Sigmoid colon (tissue), 7 donors: ENCODE results near the gene SESN1. TPM values are rescaled to one million over a fixed set of nuclear protein-coding genes. Genes with fewer than 3 reads are reported as not detected.
"Not testable (repeated sequence)": the region's sequence is repeated elsewhere in the genome, so short reads cannot be mapped to it uniquely, and the experiment has no call there.

Experiments used
- DNase-seq: peaks from one replicate; pipeline ENCODE4 v3.0.0-alpha.2; 2019
- H3K27ac ChIP-seq, 4 donors: fragments of 200-600 bp; sonication (generic); one replicate each; pipeline ENCODE4 v1.5.1; 2016 to 2019; ENCODE audit warnings: mild to moderate bottlenecking in 1 of 4
- H3K27me3 ChIP-seq, 3 donors: fragments of 200-600 bp; sonication (generic); one replicate each; pipeline ENCODE4 v1.5.1; 2019; ENCODE audit warnings: mild to moderate bottlenecking in 1 of 3
- H3K36me3 ChIP-seq, 4 donors: fragments of 200-600 bp; sonication (generic); one replicate each; pipeline ENCODE4 v1.5.1; 2016 to 2019
- H3K4me1 ChIP-seq, 4 donors: fragments of 200-600 bp; sonication (generic); one replicate each; pipeline ENCODE4 v1.5.1; 2017 to 2019
- H3K4me3 ChIP-seq, 4 donors: fragments of 200-600 bp; sonication (generic); one replicate each; pipeline ENCODE4 v1.5.1; 2017 to 2019; ENCODE audit warnings: mild to moderate bottlenecking in 2 of 4, moderate library complexity in 1 of 4
- H3K9me3 ChIP-seq, 4 donors: fragments of 200-600 bp in 3 of 4; sonication (generic) in 3 of 4; one replicate each; pipeline versions ENCODE4 v1.5.1 to v1.6.1; 2013 to 2019
- CTCF ChIP-seq, 4 experiments: fragments of 450-650 bp in 3 of 4; fragments of 200-600 bp in 1 of 4; IDR thresholded peaks; one replicate each; pipeline ENCODE4 v1.5.1; 2016 to 2019; ENCODE audit warnings: antibody characterized with exemption in 4 of 4, mild to moderate bottlenecking in 3 of 4, moderate library complexity in 2 of 4
- EP300 ChIP-seq, 4 donors: sonication (generic); formaldehyde crosslinking; IDR thresholded peaks; one replicate each; pipeline ENCODE4 v1.6.1; 2017; ENCODE audit warnings: antibody characterized with exemption in 4 of 4
- POLR2A ChIP-seq, 2 donors: fragments of 450-650 bp; IDR thresholded peaks; one replicate each; pipeline ENCODE4 v1.6.1; 2016; ENCODE audit warnings: antibody characterized with exemption in 2 of 2, mild to moderate bottlenecking in 2 of 2, moderate library complexity in 2 of 2
- POLR2AphosphoS5 ChIP-seq, 4 donors: sonication (generic); formaldehyde crosslinking; IDR thresholded peaks; one replicate each; pipeline ENCODE4 v1.6.1; 2017; ENCODE audit warnings: antibody characterized with exemption in 4 of 4
- WGBS, 2 donors: extraction: QIAGEN DNeasy Blood & Tissue Kit; methylation state at CpG; one replicate each; pipeline ENCODE4 v1.1.7; 2013; 5-methylcytosine and 5-hydroxymethylcytosine counted together
- intact Hi-C: fragments of 100-400 bp; cut with DNase I; formaldehyde crosslinking; loops from one replicate; pipeline ENCODE4 v1.15.1; 2023
- polyA plus RNA-seq, 3 donors: library from polyadenylated mRNA; stranded (reverse); fragments of 200-250 nt; gene quantifications; one replicate each; pipeline ENCODE4 v1.2.3, GENCODE V29; 2013
- total RNA-seq, 4 donors: library from RNA; depleted of rRNA; stranded (reverse); fragments of >200 nt; gene quantifications; one replicate each; pipeline ENCODE4 v1.1.0, GENCODE V29; 2016
- donor health status: healthy with polysubstance abuse.
- donor health status: Bipolar disorder and iron deficiency.
- donor health status: healthy.

The SESN1 gene
- total and polyA plus RNA-seq, 7 donors, result 18.3 to 144 (median 63.0) TPM

GRCh38 chr6:108985301-108985700 is 109.3 kb downstream of the SESN1 start:
- H3K9me3 ChIP-seq, result peaks cover 0 to 3% (median 0%) of the 10 kb centered on the region in 4 donors
- no peak for DNase-seq
- H3K27me3 ChIP-seq, result no peaks in the 10 kb centered on the region
- no peak for TF ChIP-seq POLR2AphosphoS5 (IDR thresholded peaks at IDR 0.05)
- TF ChIP-seq CTCF (IDR thresholded peaks at IDR 0.05), result no peak
- TF ChIP-seq POLR2A (IDR thresholded peaks at IDR 0.05), result no peak
- TF ChIP-seq EP300 (IDR thresholded peaks at IDR 0.05), result no peak
- no peak overlapping the region for H3K27ac ChIP-seq
- intact Hi-C loops, result no loop called here
- peaks cover 12 to 52% (median 29%) of the 10 kb centered on the region in 4 donors for H3K36me3 ChIP-seq
- H3K4me3 ChIP-seq, result no peak overlapping the region
- H3K4me1 ChIP-seq, result peaks cover 0 to 11% (median 9%) of the 10 kb centered on the region in 4 donors

- Histone ChIP-seq H3K27me3 (no peaks in the 10 kb centered on the region), H3K4me3 (no peak overlapping the region), H3K4me1 (peaks cover 0 to 2% (median under 1%) of the 10 kb centered on the region in 4 donors), H3K9me3 (peaks cover 0 to 3% (median 0%) of the 10 kb centered on the region in 4 donors), H3K36me3 (peaks cover 0 to 32% (median 11%) of the 10 kb centered on the region in 4 donors), H3K27ac (no peak overlapping the region)
- TF ChIP-seq POLR2AphosphoS5 (IDR thresholded peaks at IDR 0.05) (no peak), CTCF (IDR thresholded peaks at IDR 0.05) (no peak)
- intact Hi-C loops, result no loop called here
- WGBS, 2 donors, result 82 to 93% methylated on average over 1 of the region's 1 CpG
- no peak for DNase-seq
These were observed 111.5 kb downstream of the SESN1 start for GRCh38 chr6:108983151-108983550.

- WGBS, 2 donors, result 92 to 94% methylated on average over 10 of the region's 10 CpGs
- intact Hi-C loops, result no loop called here
- TF ChIP-seq EP300 (IDR thresholded peaks at IDR 0.05), result no peak
- no peak for TF ChIP-seq POLR2A (IDR thresholded peaks at IDR 0.05)
- no peak for TF ChIP-seq POLR2AphosphoS5 (IDR thresholded peaks at IDR 0.05)
- TF ChIP-seq CTCF (IDR thresholded peaks at IDR 0.05), result no peak
- Histone ChIP-seq H3K4me1 (no peaks in the 10 kb centered on the region), H3K27me3 (no peaks in the 10 kb centered on the region), H3K4me3 (no peak overlapping the region), H3K27ac (no peak overlapping the region), H3K36me3 (peaks cover 0 to 25% (median 11%) of the 10 kb centered on the region in 4 donors), H3K9me3 (peaks cover 0 to 3% (median 0%) of the 10 kb centered on the region in 4 donors)
- DNase-seq, result no peak
These were observed 112.2 kb downstream of the SESN1 start for GRCh38 chr6:108982154-108983113.

GRCh38 chr6:108978638-108979037 is 116.0 kb downstream of the SESN1 start:
- H3K36me3 ChIP-seq, H3K27me3 ChIP-seq, H3K4me3 ChIP-seq, H3K4me1 ChIP-seq, DNase-seq, H3K9me3 ChIP-seq, H3K27ac ChIP-seq, intact Hi-C loops: not testable (repeated sequence)
- 100% methylated on average over 1 of the region's 1 CpG for WGBS, 2 donors

- Histone ChIP-seq H3K9me3 (peaks cover 0 to 3% (median 0%) of the 10 kb centered on the region in 4 donors), H3K36me3 (no peaks in the 10 kb centered on the region), H3K27me3 (no peaks in the 10 kb centered on the region), H3K4me3 (no peak overlapping the region), H3K27ac (no peak overlapping the region), H3K4me1 (no peaks in the 10 kb centered on the region)
- no peak for DNase-seq
- intact Hi-C loops, result no loop called here
- TF ChIP-seq POLR2AphosphoS5 (IDR thresholded peaks at IDR 0.05) (no peak), CTCF (IDR thresholded peaks at IDR 0.05) (no peak), POLR2A (IDR thresholded peaks at IDR 0.05) (no peak), EP300 (IDR thresholded peaks at IDR 0.05) (no peak)
- WGBS, 2 donors, result 97 to 100% methylated on average over 1 of the region's 1 CpG
These were observed 120.4 kb downstream of the SESN1 start for GRCh38 chr6:108974201-108974600.
